Measurements from ENCODE around the gene UCN2.

The UCN2 gene

DNA sequence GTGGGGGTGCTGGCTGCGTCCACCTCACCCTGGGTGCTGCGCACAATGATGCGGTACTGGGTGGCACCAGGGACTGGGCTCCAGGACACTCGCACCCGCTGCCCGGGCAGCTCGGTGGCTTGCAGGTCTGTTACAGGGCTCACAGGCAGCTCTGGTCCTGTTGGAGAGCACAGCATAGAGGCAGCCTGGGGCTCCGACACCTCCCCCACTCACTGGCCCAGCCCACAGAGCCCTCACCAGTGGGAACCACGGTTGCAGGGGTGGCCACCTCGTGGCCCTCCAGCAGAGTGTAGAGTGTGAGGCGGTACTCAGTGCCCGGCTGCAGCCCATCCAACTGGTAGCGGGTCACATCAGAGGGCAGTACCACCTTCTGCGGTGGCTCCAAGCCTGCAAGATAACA, 27.9 kb upstream of the UCN2 start:
- no peak for DNase-seq (ENCODE audit: low read depth, low spot score)

DNA sequence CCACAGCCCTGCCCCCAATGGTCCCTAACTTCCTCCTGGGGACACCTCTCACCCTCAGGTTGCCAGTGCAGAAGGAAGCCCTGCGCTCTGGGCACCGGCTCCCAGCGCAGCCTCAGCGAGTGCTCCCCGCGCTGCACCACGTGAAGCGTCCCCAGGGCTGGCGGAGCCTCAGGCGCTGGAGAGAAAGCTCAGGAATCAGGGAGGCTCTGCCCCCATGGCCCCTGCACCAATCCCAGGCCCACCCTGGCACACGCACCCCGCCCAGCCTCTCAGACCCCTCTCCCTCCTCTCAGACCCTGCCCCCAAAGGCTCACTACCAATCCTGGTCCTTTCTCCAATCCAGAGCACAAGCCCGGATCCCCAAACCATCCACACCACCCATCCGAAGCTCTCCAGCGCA, 24.6 kb upstream of the UCN2 start:
- no peak for DNase-seq (ENCODE audit: low read depth, low spot score)

DNA sequence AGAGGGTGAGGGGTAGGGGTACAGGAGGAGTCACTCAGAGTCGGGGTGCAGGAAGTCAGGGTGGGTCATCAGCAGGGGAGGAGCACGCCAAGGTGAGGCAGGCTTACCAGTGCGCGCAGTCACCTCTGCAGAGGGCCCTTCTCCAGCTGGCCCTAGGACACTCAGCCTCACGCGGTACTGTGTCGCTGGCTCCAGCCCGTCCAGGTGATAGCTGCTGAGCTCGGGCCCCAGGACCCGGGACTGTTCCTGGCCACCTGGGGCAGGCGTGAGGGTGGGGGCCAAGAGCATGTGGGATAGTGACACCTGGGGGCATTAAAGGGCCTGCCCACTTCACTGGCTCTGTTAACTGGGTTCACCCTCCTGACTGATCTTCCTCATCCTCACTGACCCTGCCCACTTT, 24.1 kb upstream of the UCN2 start:
- no peak for DNase-seq (ENCODE audit: low read depth, low spot score)

- no peak for DNase-seq (ENCODE audit: low read depth, low spot score)
Observed at GRCh38 chr3:48585411-48585810, 21.8 kb upstream of the UCN2 start.

DNA sequence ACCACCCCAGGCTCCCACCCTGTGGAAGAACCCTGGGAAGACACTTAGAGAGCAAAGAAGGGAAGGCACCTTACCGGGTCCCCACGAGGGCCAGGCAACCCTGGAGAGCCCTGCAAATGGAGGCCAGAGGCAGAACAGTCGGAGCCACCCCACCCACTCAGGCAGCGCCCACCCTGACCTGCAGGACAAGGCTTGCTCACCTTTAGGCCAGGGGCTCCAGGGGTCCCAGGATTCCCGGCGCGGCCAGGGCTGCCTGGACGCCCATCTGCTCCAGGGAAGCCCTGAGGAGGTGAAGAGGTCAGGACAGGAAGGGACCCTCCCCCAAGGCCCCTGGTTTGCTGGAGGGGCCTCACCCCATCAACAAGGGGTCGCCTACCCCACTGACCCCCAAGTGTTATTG, 21.3 kb upstream of the UCN2 start:
- DNase-seq (ENCODE audit: low read depth, low spot score) = no peak

GRCh38 chr3:48581621-48582481, 18.3 kb upstream of the UCN2 start:
- DNase-seq (ENCODE audit: low read depth, low spot score) = no peak

GRCh38 chr3:48576647-48577046, 13.1 kb upstream of the UCN2 start:
- no peak for DNase-seq (ENCODE audit: low read depth, low spot score)

DNA sequence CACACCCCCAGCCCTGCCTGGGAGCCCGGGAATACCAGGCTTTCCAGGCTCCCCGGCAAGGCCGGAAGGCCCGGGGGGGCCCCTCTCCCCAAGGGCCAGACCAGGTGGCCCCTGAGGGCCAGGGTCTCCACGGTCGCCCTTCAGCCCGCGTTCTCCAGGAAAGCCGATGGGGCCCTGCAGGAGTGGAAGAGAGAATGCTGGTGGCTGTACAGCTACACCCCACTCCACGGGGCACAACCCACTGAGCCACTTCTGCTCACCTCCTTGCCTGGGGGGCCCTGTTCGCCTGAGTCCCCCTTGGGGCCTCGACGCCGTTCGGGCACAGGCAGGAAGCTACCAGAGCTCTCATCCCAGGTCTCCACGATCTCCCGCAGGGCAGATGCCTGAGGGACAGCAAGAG, 11.8 kb upstream of the UCN2 start:
- DNase-seq (ENCODE audit: low read depth, low spot score) = no peak

GRCh38 chr3:48573973-48574585, 10.5 kb upstream of the UCN2 start:
- DNase-seq (ENCODE audit: low read depth, low spot score) = no peak

DNA sequence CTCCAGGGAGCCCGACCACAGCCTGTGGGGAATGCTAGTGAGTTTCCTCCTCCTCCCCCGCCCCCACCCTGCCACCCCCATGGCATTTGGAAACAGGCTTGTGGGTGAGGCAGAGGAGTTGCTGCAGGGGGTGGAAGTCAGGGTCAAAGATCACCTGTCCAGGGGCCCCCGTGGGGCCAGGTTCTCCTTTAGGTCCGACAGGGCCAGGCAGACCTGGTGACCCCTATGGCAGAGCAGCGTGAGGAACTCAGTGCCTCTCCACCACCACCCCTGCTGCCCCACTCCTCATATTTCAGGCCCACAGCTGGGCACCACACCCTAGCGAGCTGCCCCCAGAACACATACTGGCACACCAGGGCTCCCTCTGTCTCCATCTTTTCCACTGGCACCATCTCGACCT, 8.9 kb upstream of the UCN2 start:
- DNase-seq (ENCODE audit: low read depth, low spot score) = no peak

GRCh38 chr3:48571938-48572337, 8.4 kb upstream of the UCN2 start:
- DNase-seq (ENCODE audit: low read depth, low spot score) = no peak

- DNase-seq (ENCODE audit: low read depth, low spot score) = no peak
Observed at GRCh38 chr3:48569808-48570450, 6.3 kb upstream of the UCN2 start.

- no peak for DNase-seq (ENCODE audit: low read depth, low spot score)
Observed at GRCh38 chr3:48569400-48569799, 5.8 kb upstream of the UCN2 start.

DNA sequence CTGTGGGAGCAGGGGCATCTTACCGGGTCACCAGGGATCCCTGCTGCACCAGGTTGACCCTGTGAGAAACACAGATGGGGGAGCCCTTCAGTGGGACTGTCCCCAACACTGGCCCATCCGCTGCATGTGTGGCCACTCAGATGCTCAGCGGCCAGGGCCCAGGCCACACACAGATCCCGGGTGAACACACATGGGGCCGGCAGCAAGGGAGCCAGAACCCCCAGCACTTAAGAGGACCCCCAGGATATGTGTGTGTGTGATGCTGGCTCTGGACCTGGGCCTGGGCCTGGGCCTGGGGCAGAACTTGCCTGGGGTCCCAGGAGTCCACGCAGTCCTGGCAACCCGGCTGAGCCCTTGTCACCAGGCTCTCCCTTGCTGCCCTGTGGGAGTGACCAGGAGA, 4.9 kb upstream of the UCN2 start:
- DNase-seq (ENCODE audit: low read depth, low spot score) = no peak

- no peak for DNase-seq (ENCODE audit: low read depth, low spot score)
Observed at GRCh38 chr3:48567500-48567899, 3.9 kb upstream of the UCN2 start.

DNA sequence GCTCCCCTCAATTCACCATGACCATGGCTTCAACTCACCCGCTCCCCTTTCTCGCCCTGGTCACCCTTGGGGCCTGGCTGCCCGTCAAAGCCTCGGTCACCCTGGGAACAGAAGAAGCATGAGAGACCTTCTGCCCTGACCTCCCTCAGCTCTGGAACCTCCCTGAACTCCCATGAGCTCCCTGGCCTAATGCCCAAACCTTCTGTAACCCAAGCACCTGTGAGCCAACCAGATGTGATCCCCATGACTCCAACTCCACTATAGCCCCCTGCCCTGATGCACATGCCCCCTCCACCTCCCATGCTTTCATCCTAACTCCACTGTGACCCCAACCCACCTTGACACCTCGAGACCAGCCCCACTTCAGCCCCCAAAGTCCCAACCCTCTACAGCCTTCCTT, 3.5 kb upstream of the UCN2 start:
- DNase-seq (ENCODE audit: low read depth, low spot score) = no peak

- DNase-seq (ENCODE audit: low read depth, low spot score) = no peak
Observed at GRCh38 chr3:48566401-48566760, 2.8 kb upstream of the UCN2 start.

DNA sequence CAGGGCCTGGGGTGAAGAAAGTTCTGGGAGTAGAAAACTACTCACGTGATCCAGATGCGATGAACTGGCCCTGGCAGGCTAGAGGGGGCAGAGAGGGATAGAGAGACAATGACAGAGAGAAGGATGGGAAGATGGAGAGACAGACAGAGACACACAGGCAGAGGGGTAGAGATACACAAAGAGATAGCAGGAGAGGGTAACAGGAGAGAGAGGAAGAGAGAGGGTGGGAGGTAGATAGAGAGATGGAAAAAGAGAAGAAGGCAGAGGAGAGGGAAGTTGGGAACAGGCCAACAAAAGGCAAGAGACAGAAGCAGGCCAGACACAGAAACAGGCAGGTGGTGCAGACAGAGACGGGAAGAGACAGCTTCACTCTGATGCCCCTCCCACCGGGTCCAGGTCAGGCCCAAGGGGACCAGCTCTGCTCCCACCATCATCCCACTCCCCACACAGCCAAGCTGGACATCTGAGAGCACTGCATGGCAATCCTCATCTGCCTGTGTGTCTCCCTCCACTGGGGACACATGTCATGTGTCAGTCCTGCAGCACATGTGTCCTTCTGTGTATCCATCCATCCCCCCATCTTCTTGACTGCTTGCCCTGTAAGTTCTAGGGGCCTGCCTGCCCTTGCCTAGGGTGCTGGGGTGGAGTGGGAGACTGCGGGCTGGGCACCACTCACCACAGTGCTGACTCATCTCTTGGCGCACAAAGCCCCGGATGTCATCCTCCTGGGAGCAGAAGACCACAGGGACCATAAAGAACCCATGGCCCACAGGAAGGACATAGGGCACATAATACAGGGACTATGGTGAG, 2.2 kb upstream of the UCN2 start:
- DNase-seq (ENCODE audit: low read depth, low spot score) = peak; percentile 86

- no peak for DNase-seq (ENCODE audit: low read depth, low spot score)
Observed at GRCh38 chr3:48565186-48565585, 1.6 kb upstream of the UCN2 start.

DNA sequence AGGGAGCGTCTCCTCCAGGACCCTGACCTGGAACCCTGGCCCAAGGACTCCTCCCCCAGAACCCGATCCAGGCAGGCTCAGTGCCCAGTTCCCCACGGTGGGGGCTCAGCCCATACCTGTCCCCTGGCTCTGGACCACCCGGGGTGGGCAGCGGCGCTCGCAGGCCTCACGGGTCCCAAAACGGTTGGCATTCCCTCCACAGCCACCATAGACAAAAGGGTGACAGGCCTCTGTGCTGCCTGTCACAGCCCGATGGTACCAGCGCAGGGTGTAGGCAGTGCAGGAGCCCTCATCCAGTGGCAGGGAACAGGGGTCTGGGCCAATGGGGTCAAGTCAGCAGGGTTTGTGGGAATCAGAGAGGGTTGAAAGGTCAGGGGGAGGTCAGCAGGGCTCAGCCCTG, 1.1 kb upstream of the UCN2 start:
- DNase-seq (ENCODE audit: low read depth, low spot score) = no peak

- peak; percentile 86 for DNase-seq (ENCODE audit: low read depth, low spot score)
Observed at GRCh38 chr3:48564022-48564421, 441 bp upstream of the UCN2 start.
